Liver (tissue), 9 donors: ENCODE data around the gene TPST2. TPM values are rescaled to one million over a fixed set of nuclear protein-coding genes. Genes with fewer than 3 reads are reported as not detected.

Experiments
- DNase-seq: peaks from one replicate; pipeline ENCODE4 v3.0.0-alpha.2; 2017; ENCODE audit warnings: low spot score
- H3K27ac ChIP-seq, 2 donors: one replicate each; pipeline ENCODE4 v1.7.0; 2013; ENCODE audit warnings: inconsistent platforms in 2 of 2, low read length in 2 of 2, control low read depth in 1 of 2, low read depth in 1 of 2, mild to moderate bottlenecking in 1 of 2
- H3K27me3 ChIP-seq, 4 donors: one replicate each; pipeline versions ENCODE4 v1.6.1 to v1.7.0; 2013; ENCODE audit warnings: low read length in 3 of 4, inconsistent platforms in 1 of 4, mild to moderate bottlenecking in 1 of 4, moderate library complexity in 1 of 4; ENCODE audit not compliant: control insufficient read depth in 4 of 4, insufficient read depth in 4 of 4
- H3K36me3 ChIP-seq, 4 donors: one replicate each; pipeline versions ENCODE4 v1.6.1 to v1.7.0; 2013; ENCODE audit warnings: low read length in 3 of 4, mild to moderate bottlenecking in 3 of 4, low read depth in 1 of 4, moderate library complexity in 1 of 4; ENCODE audit not compliant: control insufficient read depth in 4 of 4, insufficient read depth in 3 of 4
- H3K4me1 ChIP-seq, 4 donors: one replicate each; pipeline versions ENCODE4 v1.6.1 to v1.7.0; 2013; ENCODE audit warnings: low read length in 3 of 4, mild to moderate bottlenecking in 3 of 4, moderate library complexity in 1 of 4; ENCODE audit not compliant: control insufficient read depth in 4 of 4, insufficient read depth in 4 of 4
- H3K4me3 ChIP-seq, 3 donors: one replicate each; pipeline versions ENCODE4 v1.6.1 to v1.7.0; 2013; ENCODE audit warnings: low read length in 3 of 3, control low read depth in 1 of 3, low read depth in 1 of 3, mild to moderate bottlenecking in 1 of 3
- H3K9ac ChIP-seq, 2 donors: one replicate each; pipeline ENCODE4 v1.7.0; 2013; ENCODE audit warnings: low read length in 2 of 2, mild to moderate bottlenecking in 2 of 2, moderate library complexity in 2 of 2, control low read depth in 1 of 2, low read depth in 1 of 2
- H3K9me3 ChIP-seq, 4 donors: one replicate each; pipeline versions ENCODE4 v1.6.1 to v1.7.0; 2013; ENCODE audit warnings: low read length in 3 of 4; ENCODE audit not compliant: control insufficient read depth in 4 of 4
- EGR1 ChIP-seq, 2 donors: IDR thresholded peaks; 2 replicates each; pipeline ENCODE4 v1.6.1; 2016 to 2018; ENCODE audit warnings: antibody characterized with exemption in 2 of 2, low read depth in 2 of 2
- FOXA1 ChIP-seq: IDR thresholded peaks from 2 replicates; pipeline ENCODE4 v1.6.1; 2016; ENCODE audit warnings: antibody characterized with exemption
- FOXA2 ChIP-seq: IDR thresholded peaks from 2 replicates; pipeline ENCODE4 v1.6.1; 2016; ENCODE audit warnings: antibody characterized with exemption
- GABPA ChIP-seq, 2 donors: IDR thresholded peaks in 1 of 2; conservative IDR thresholded peaks in 1 of 2; 2 replicates each; pipeline ENCODE4 v1.6.1; 2016; ENCODE audit warnings: antibody characterized with exemption in 2 of 2, mild to moderate bottlenecking in 1 of 2, moderate library complexity in 1 of 2
- HNF4A ChIP-seq, 2 donors: conservative IDR thresholded peaks; 2 replicates each; pipeline ENCODE4 v1.6.1; 2016; ENCODE audit warnings: antibody characterized with exemption in 2 of 2, mild to moderate bottlenecking in 2 of 2
- HNF4G ChIP-seq: IDR thresholded peaks from 2 replicates; pipeline ENCODE4 v1.6.1; 2016; ENCODE audit warnings: antibody characterized with exemption
- NR2F2 ChIP-seq: IDR thresholded peaks from 2 replicates; pipeline ENCODE4 v1.6.1; 2016; ENCODE audit warnings: antibody characterized with exemption
- RAD21 ChIP-seq, 2 donors: IDR thresholded peaks; 2 replicates each; pipeline ENCODE4 v1.6.1; 2016; ENCODE audit warnings: antibody characterized with exemption in 2 of 2, mild to moderate bottlenecking in 2 of 2
- RXRA ChIP-seq, 2 donors: IDR thresholded peaks; 2 replicates each; pipeline ENCODE4 v1.6.1; 2017 to 2018; ENCODE audit warnings: antibody characterized with exemption in 2 of 2, mild to moderate bottlenecking in 1 of 2
- SP1 ChIP-seq: IDR thresholded peaks from 2 replicates; pipeline ENCODE4 v1.6.1; 2018; ENCODE audit warnings: antibody characterized with exemption, mild to moderate bottlenecking
- YY1 ChIP-seq: IDR thresholded peaks from 2 replicates; pipeline ENCODE4 v1.6.1; 2016; ENCODE audit warnings: antibody characterized with exemption, mild to moderate bottlenecking
- whole genome bisulfite sequencing: extraction: QIAGEN DNeasy Blood & Tissue Kit; methylation state at CpG from one replicate; pipeline ENCODE4 v1.1.7; 2013; 5-methylcytosine and 5-hydroxymethylcytosine counted together
- polyA plus RNA-seq, 2 donors: library from polyadenylated mRNA; stranded (reverse) in 1 of 2; unstranded in 1 of 2; fragments of 200-250 nt in 1 of 2; fragments of >200 nt in 1 of 2; fragmentation: Nextera tagmentation in 1 of 2; extraction: Ambion mirVana in 1 of 2; gene quantifications; one replicate each; pipeline versions ENCODE4 v1.2.1 to v1.2.3, GENCODE V29; 2013 to 2015
- total RNA-seq, 2 donors: library from RNA; depleted of rRNA; stranded (reverse); fragments of >200 nt; gene quantifications; one replicate each; pipeline ENCODE4 v1.2.3, GENCODE V29; 2014
- TF ChIP-seq, protein P1 (sequence below): IDR thresholded peaks from 2 replicates; pipeline ENCODE4 v1.6.1; 2016; ENCODE audit warnings: antibody characterized with exemption
- TF ChIP-seq, protein P2 (sequence below): IDR thresholded peaks from 2 replicates; pipeline ENCODE4 v1.6.1; 2016; ENCODE audit warnings: antibody characterized with exemption, mild to moderate bottlenecking
- donor health status: healthy.
- donor health status: healthy.
- donor health status: healthy.
- donor health status: healthy.
- donor health status: healthy.

TPST2 gene
- total RNA-seq (100 to 1,000 TPM in 1 of 2 donors, 10 to 100 TPM in 1; 33.3 to 109 TPM), polyA plus RNA-seq (10 to 100 TPM; 58.1 to 81.3 TPM)

DNA sequence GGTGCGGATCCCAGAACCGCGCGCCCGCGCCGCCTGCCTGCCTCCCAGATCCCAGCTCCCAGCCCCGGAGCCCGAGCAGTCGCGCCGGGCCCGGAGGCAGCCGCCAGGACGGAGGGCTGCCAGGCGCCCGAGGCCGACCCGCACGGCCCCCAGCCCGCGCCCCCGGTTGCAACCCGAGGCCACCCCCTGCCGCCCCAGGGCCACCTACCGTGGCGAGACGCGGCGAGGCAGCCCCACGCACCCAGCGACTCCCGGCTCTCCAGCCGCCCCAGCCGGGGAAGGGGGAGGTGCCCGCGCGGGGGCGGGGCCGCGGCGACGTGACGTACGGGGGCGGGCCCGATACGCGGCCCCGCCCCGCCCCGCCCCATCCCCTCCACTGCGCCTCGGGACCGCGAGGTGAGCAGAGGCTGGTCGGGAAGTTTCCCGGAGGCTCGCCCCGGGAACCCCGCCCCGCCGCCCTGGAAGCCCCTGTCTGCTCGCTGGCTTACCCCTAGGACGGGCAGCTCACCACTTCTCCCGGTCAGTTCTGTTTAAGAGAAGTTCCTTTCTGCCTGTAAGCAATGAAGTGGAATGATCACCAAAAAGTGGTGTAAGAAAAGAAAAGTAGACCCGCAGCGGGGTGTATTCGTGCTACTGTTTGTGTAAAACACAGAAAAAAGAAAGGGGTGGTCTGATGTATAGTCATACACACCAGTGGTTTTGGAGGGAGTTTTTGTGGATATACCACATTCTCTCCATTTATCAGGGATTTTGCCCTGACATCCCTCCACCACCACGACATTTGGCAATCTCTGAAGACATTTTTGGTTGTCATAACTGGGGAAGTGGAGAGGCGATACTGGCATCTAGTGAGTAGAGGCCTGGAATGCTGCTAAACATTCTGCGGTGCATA is at the start of gene TPST2:
Gene TPST2, minus strand, starts transcription at position 288 of the 892 bp plus-strand sequence. CDS start 48,502 bp downstream, outside the sequence.
- TF ChIP-seq RAD21 (IDR thresholded peaks at IDR 0.05) (peak in 1 of 2 donors; percentile 62), HNF4G (no peak), YY1 (peak; percentile 28), FOXA1 (no peak), GABPA (IDR thresholded peaks at IDR 0.05 in 1 of 2, conservative IDR thresholded peaks at IDR 0.05 in 1 of 2) (peak in 1 of 2 donors; percentile 25), EGR1 (IDR thresholded peaks at IDR 0.05; ENCODE audit: low read depth in 2 of 2) (peak in 1 of 2 donors; percentile 36), NR2F2 (no peak), FOXA2 (no peak), HNF4A (conservative IDR thresholded peaks at IDR 0.05) (no peak), RXRA (IDR thresholded peaks at IDR 0.05) (peak in 1 of 2 donors; percentile 22), SP1 (no peak)
- TF ChIP-seq, protein P1, sequence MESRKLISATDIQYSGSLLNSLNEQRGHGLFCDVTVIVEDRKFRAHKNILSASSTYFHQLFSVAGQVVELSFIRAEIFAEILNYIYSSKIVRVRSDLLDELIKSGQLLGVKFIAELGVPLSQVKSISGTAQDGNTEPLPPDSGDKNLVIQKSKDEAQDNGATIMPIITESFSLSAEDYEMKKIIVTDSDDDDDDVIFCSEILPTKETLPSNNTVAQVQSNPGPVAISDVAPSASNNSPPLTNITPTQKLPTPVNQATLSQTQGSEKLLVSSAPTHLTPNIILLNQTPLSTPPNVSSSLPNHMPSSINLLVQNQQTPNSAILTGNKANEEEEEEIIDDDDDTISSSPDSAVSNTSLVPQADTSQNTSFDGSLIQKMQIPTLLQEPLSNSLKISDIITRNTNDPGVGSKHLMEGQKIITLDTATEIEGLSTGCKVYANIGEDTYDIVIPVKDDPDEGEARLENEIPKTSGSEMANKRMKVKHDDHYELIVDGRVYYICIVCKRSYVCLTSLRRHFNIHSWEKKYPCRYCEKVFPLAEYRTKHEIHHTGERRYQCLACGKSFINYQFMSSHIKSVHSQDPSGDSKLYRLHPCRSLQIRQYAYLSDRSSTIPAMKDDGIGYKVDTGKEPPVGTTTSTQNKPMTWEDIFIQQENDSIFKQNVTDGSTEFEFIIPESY, result no peak
- TF ChIP-seq, protein P2, sequence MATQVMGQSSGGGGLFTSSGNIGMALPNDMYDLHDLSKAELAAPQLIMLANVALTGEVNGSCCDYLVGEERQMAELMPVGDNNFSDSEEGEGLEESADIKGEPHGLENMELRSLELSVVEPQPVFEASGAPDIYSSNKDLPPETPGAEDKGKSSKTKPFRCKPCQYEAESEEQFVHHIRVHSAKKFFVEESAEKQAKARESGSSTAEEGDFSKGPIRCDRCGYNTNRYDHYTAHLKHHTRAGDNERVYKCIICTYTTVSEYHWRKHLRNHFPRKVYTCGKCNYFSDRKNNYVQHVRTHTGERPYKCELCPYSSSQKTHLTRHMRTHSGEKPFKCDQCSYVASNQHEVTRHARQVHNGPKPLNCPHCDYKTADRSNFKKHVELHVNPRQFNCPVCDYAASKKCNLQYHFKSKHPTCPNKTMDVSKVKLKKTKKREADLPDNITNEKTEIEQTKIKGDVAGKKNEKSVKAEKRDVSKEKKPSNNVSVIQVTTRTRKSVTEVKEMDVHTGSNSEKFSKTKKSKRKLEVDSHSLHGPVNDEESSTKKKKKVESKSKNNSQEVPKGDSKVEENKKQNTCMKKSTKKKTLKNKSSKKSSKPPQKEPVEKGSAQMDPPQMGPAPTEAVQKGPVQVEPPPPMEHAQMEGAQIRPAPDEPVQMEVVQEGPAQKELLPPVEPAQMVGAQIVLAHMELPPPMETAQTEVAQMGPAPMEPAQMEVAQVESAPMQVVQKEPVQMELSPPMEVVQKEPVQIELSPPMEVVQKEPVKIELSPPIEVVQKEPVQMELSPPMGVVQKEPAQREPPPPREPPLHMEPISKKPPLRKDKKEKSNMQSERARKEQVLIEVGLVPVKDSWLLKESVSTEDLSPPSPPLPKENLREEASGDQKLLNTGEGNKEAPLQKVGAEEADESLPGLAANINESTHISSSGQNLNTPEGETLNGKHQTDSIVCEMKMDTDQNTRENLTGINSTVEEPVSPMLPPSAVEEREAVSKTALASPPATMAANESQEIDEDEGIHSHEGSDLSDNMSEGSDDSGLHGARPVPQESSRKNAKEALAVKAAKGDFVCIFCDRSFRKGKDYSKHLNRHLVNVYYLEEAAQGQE, result peak; percentile 53
- peak; percentile 89 for DNase-seq
- H3K4me1 ChIP-seq, result peaks cover 8 to 38% (median 33%) of the 10 kb centered on the region in 4 donors
- H3K27me3 ChIP-seq, result no peaks in the 10 kb centered on the region
- H3K27ac ChIP-seq, result peak within 1 kb of the TSS; percentile 94 to 97
- H3K36me3 ChIP-seq, result peaks cover 0 to 4% (median 0%) of the 10 kb centered on the region in 4 donors
- WGBS, result under 1% methylated on average over 72 of the region's 72 CpGs
- peak within 1 kb of the TSS; percentile 80 to 95 (median 84) for H3K4me3 ChIP-seq
- H3K9ac ChIP-seq, result peak within 1 kb of the TSS; percentile 80 to 90
- H3K9me3 ChIP-seq, result no peaks in the 10 kb centered on the region

DNA sequence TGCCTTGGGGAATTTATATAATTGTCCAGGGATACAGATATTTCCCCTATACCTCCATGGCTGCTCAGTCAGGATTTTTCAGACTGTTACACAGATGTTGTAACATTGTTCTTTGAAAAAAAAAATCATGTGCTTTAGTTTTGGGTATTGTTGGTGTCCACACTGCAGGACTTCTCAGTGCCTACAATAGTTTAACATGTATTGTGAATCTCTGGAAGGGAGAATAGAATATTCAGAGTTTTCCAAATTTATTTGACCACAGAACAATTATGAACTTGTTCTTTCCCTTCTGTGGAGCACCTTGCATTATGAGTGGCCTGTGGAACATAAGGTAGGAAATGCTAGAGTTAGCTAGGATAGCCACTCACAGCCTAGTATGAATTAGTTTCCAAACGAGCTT is 46.4 kb upstream of the TPST2 start:
- H3K9me3 ChIP-seq, result no peaks in the 10 kb centered on the region
- H3K36me3 ChIP-seq, result no peaks in the 10 kb centered on the region
- H3K4me1 ChIP-seq, result no peaks in the 10 kb centered on the region
- H3K9ac ChIP-seq, result no peak overlapping the region
- H3K27ac ChIP-seq, result no peak overlapping the region
- TF ChIP-seq RAD21 (IDR thresholded peaks at IDR 0.05) (no peak), FOXA1 (no peak), GABPA (IDR thresholded peaks at IDR 0.05 in 1 of 2, conservative IDR thresholded peaks at IDR 0.05 in 1 of 2) (no peak)
- no peak overlapping the region for H3K4me3 ChIP-seq
- H3K27me3 ChIP-seq, result no peaks in the 10 kb centered on the region
- WGBS, result 40% methylated on average over 1 of the region's 1 CpG
- DNase-seq, result no peak
